ENCODE measurements around the gene SF1.

DNA sequence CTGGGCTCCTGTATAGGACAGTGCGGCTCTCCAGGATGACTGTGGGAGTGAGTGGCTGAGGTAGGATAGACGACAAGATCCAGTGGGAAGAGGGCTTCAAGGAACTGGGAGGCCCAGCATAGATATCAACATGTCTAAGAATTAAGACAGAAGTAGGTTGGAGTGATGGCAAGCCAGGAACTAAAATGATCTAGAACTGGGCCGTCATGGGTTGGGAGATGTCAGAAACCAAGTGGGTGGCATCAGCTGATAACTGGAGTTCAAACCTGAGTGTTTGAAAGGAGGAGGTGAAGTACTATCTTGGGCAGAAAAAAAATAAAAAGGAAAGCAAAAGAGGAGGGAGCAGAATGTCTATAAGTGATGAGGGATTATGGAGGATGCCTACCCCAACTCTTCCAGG is 39.1 kb upstream of the SF1 start:
- TF ChIP-seq SIN3A (IDR thresholded peaks at IDR 0.05; ENCODE audit: borderline replicate concordance, insufficient read depth, low read depth, low read length), result no peak
- TF ChIP-seq, protein P1, sequence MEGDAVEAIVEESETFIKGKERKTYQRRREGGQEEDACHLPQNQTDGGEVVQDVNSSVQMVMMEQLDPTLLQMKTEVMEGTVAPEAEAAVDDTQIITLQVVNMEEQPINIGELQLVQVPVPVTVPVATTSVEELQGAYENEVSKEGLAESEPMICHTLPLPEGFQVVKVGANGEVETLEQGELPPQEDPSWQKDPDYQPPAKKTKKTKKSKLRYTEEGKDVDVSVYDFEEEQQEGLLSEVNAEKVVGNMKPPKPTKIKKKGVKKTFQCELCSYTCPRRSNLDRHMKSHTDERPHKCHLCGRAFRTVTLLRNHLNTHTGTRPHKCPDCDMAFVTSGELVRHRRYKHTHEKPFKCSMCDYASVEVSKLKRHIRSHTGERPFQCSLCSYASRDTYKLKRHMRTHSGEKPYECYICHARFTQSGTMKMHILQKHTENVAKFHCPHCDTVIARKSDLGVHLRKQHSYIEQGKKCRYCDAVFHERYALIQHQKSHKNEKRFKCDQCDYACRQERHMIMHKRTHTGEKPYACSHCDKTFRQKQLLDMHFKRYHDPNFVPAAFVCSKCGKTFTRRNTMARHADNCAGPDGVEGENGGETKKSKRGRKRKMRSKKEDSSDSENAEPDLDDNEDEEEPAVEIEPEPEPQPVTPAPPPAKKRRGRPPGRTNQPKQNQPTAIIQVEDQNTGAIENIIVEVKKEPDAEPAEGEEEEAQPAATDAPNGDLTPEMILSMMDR (IDR thresholded peaks at IDR 0.05), result no peak
- TF ChIP-seq, protein P2, sequence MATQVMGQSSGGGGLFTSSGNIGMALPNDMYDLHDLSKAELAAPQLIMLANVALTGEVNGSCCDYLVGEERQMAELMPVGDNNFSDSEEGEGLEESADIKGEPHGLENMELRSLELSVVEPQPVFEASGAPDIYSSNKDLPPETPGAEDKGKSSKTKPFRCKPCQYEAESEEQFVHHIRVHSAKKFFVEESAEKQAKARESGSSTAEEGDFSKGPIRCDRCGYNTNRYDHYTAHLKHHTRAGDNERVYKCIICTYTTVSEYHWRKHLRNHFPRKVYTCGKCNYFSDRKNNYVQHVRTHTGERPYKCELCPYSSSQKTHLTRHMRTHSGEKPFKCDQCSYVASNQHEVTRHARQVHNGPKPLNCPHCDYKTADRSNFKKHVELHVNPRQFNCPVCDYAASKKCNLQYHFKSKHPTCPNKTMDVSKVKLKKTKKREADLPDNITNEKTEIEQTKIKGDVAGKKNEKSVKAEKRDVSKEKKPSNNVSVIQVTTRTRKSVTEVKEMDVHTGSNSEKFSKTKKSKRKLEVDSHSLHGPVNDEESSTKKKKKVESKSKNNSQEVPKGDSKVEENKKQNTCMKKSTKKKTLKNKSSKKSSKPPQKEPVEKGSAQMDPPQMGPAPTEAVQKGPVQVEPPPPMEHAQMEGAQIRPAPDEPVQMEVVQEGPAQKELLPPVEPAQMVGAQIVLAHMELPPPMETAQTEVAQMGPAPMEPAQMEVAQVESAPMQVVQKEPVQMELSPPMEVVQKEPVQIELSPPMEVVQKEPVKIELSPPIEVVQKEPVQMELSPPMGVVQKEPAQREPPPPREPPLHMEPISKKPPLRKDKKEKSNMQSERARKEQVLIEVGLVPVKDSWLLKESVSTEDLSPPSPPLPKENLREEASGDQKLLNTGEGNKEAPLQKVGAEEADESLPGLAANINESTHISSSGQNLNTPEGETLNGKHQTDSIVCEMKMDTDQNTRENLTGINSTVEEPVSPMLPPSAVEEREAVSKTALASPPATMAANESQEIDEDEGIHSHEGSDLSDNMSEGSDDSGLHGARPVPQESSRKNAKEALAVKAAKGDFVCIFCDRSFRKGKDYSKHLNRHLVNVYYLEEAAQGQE (IDR thresholded peaks at IDR 0.05; ENCODE audit: insufficient read depth in 1 of 2, low read depth in 2 of 2, low read length in 1 of 2), result no peak
- no peak for TF ChIP-seq POLR2AphosphoS5 (IDR thresholded peaks at IDR 0.05; ENCODE audit: low read depth, low read length)
- TF ChIP-seq TCF7L2 (IDR thresholded peaks at IDR 0.05; ENCODE audit: low read depth, low read length), result no peak
